HUDEP-2 (cell line): Measurements from ENCODE around the gene CCDC33.

Experiments used
- DNase-seq, 76 experiments: peaks; one replicate each; lab custom pipeline; 2025; ENCODE audit not compliant: unreplicated experiment in 76 of 76; lab: John Stamatoyannopoulos, UW

Gene CCDC33

DNA sequence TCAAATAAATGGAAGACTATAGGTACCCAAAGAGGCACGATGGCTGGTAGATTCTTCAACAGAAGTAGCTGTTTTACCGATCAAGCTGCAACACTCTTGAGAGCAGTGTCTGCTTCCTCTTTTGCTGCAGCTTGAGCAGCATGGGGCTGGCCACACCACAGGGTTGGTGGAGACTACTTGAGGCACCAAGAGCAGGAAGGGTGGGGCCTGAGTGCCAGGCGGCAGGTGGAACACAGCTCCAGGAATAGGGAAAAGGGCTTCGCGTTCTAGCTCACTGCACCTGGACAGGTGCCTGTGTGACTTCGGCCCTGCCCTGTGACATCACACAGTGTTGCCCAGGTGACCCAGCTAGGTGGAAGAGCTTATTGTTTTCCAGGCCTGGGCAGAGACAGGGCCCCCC, at the start of gene CCDC33:
CCDC33 (plus strand) TSS at position 365 of the 400 bp plus-strand sequence. CDS start 394 bp downstream, outside the sequence.
- no peak for DNase-seq

DNA sequence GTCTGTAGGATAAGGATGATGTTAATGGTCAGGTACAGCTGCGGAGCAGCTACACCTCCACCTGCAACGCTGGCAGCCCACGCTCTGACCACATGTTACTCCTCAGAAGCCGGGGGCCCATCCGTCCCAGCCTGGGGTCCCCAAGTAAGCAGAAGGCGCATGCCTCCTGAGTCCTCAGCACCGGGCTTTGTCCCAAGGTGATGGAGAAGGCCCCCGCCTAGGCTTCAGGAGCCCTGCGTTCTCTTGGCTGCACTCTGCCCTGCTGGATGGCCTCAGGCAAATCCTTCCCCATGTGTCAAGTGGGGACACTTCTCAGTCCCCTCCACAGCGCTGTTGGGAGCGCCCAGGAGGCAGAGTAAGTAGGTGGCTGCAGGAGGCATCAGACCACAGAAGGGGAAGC, 47.9 kb upstream of the CCDC33 start:
- DNase-seq: no peak

DNA sequence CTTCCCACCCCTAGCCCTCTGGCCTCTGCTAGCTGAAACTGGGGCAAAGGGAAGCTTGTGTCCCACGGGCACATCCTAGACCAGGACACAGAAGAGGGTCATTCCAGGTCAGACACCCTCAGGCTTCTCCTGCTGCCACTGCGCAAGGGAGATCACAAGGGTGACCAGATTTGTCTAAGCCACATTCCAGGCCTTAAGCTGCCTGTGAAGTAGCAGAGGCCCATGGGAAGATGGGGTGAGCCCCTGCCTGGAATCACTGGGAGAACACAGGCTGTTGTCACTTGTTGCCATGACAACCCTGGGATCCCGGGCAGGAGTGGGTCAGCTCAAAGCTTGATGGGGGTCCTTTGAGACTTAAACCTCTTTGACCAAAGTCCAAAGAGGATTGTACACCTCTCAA, 44.3 kb upstream of the CCDC33 start:
- no peak for DNase-seq

DNA sequence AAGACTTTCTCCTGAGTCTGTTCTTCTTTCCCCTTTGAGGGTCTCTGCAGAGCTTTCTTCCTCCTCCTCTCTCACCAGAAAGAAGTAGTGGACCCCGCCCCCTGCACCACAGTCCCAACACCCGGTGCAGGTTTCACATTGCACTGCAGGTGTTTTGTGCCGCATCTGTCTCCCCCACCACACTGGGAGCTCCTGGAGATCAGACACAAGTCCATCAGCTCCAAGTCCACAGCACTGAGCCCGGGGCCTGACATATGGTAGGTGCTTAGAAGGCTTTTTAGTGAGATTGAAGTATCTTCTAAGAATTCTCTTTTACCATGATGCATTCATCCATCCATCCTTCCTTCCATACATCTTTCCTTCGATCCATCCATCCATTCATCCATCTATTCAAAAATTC, 43.4 kb upstream of the CCDC33 start:
- no peak for DNase-seq

DNA sequence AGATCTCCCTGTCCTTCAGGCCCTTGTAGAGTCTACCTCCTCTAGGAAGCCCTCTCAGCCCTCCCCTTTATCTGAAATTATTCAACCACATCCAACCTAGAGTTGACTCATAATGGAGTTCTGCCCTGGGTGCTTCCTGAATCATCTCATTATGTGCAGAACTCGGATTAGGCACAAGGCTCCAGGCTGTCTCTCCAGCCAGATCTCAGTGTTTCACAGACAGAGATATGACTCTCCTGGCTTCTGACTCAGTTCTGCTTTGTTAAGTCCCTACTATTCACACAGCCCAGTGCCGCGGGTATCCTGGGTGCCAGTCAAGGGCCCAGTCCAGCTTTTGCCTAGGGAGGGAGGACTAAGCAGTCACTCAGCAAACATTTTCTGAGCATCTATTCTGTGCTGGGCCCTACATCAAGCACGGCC, 42.8 kb upstream of the CCDC33 start:
- no peak for DNase-seq

DNA sequence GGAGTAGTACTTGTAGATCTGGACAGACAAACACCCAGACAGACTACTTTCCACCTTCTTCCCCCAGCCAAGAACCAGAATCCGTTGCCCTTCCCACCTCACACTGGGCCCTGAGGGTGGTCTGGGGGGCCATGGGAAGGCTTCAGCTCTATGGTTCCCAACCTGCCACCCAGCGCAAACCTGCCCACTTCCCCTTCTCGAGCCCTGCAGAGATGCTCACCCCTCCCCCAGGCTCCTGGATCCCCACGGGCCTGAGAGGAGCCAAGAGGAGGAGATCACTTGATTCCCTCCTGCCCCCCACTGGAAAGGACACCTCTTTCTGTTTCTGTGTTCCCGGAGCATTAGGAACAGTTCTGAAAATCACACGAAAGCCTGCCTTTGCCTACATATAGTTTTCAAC, 42.2 kb upstream of the CCDC33 start:
- no peak for DNase-seq

DNA sequence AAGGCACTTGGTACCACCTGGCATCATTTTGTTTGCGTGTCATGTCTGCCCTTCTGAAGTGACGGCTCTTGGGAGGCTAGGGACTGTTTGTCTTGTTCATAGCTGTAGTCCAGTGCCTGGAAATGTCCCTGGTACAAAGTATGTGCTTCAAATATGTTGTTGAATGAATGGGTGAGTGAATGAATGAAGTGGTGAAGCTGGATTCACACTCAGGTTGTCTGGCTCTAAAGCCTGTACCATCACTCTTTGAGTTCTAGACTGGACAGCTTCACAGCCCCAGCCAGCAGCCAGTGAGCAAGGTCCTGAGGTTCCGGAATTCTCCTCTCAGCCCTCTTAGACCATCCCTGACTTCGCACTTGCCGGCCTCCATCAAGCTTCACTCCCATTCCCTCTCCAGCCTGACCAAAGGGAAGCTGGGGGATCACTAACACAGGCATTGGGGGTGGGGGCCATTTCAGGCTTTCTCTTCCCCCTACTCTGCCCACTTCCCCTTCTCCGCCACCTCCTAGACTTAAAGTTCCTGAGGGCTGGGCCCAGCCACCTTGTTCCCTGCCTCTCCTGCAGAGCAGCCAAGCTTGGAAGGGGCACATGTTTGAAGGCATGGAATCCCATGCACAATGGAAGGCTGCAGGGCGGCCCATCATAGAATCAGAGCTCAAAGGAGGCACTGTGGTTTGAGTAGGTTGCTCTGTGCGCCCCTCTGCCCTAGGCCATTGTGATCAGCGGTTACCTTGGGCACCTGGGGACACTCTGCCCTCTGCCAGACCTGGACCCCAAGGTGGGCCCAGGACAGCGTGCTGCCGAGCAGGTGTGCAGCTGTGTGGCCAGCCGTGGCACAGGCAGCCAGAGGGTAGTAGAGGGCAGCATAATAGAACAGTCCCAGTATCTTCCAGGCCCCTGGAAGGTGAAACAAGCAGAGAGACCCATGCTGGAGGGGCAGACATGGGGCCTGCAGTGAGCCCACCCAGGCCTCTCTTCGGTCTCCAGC, 41.3 kb upstream of the CCDC33 start:
- no peak for DNase-seq

DNA sequence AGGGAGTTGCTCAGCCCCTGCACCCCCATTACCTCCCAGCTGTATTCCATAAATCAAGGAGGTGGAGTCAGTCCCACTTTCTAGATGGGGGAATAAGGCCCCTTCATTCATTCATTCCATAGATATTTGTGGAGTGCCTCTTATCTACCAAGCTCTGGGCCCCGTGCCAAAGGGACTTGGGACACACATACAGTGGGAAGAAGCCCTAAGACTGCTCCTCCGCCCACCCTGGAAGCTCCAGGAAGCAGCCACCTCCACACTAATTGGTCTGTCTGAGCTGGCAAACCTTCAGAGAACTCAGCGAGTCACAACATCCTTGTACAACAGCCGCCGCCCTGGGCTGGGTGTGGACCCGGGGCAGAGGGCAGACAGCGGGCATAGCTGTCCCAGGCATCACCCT, 40.0 kb upstream of the CCDC33 start:
- DNase-seq: no peak

DNA sequence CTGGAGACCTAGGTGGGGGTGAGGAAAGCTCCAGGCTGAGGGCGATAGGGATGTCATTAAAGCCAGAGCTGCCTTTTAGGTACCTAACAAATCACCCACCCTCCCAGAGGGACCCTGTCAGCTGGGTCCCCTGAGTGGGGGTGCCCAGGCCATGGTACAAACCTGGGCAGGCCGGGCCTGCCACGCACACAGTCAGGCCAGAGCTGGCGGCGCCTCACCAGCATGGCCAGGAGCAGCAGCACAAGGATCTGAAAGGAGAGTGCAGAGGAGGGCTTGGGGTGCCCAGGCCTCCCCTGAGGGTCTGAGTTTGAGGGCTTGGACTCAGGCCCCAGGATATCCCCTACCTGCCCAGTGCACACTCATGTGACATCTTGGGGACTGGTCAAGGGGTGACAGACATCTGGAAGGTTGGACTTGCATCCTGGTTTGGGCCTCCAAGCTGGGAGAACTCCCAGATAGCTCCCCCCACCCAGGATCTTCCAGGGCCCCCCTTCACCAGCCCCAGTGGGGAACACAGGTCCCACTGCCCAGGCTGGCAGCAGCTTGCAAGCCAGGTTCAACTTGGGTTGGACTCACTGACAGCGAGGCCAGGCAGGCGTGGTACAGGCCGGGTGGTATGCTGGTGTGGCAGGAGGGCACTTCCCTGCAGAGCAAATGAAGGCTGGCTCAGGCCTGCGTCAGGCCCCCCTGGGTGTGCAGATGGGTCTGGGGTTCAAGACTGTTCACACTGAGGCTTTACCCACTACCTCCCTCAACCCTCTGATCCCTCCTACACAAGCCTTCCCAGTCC, 38.8 kb upstream of the CCDC33 start:
- no peak for DNase-seq

DNA sequence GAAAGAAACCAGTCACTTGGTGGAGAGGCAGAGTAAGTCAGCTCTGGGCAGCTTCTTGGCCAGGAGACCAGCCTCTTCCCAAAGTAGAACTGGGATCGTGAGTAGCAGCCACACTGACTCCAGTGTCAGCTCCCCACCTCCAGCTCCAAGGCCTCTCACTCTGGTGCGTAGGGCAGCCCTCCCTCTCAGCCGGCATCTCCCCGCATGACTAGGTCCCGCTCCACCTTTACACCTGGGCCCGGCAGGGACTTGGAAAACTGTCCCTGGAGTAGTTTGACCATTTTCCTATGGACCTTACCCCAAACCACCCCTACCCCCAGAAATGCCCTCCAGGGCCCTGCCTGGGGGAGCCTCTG, 36.9 kb upstream of the CCDC33 start:
- DNase-seq: no peak

DNA sequence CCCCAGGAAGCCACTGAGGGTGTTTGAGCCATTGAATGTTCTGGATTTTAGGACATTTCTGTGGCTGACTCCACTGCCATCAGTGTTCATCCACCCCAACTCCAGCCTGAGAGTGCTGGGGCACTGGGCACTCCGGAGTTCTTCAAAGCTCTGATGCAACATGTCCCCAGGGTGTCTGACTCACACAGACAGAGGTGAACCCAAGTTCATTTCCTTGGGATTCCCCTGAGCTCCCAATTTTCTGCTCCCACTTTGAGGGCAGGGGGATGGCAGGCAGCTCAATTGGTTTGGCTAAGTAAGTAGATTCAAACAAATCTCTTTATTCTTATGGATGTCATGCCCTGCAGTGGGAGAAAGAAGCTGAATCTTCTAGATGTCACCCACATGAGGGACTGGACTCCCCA, 35.7 kb upstream of the CCDC33 start:
- DNase-seq: no peak

DNA sequence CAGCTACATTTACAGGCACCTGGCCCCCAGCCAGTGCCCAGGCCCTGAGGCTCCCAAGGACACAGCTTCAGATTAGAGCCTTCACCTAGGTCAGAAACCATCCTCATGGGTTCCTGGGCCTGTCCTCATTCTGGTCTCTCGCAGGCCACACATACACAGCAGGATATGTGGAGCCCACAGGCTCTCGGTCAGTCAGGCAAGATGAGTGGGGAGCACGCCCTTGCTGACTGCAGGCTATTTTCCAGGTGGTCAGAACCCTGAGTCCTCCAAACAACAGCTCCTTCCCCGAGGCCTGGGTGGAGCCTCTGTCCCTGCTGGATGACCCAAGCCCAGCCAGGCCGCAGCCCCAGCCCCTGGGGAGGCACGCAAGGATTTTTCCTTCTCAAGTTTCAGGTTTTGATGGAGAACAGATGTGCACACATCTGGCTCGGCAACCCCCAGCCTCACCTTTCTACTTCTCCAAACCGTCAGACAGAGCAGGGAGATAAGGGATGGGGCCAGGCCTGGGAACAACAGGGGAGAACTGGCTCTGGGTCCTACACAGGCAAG, 35.2 kb upstream of the CCDC33 start:
- no peak for DNase-seq

DNA sequence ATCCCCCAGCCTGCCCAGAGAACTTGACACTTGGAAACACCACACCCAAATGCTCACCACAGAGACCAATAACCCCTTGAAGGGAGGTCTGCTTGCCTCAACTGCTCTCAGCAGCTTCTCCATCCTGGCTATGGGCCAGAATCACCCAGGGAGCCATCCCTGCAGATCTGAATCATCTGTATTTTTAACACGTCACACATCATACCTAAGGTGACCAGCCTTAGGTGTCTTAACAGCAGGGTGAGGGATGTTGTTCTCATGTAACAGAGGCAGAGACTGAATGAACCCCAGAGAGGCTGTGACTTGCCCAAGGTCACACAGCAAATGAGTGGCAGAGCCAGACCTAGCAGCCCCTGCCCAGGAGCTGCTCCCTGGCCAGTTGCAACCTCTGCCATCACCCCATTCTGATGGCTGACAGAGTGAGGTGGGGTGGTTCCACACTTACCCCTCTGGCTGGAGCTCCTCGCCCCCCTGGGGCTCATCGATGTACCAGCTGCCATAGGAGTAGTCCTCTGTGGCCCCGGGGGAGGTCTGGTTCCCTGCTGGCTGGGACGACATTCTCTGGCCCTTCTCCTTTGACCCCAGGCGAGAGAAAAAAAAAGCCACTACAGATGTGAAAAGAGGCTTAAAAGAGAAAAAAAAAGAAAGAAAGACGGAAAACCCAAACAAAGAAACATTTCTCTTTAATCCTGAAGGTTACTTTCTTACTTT, 34.3 kb upstream of the CCDC33 start:
- no peak for DNase-seq

DNA sequence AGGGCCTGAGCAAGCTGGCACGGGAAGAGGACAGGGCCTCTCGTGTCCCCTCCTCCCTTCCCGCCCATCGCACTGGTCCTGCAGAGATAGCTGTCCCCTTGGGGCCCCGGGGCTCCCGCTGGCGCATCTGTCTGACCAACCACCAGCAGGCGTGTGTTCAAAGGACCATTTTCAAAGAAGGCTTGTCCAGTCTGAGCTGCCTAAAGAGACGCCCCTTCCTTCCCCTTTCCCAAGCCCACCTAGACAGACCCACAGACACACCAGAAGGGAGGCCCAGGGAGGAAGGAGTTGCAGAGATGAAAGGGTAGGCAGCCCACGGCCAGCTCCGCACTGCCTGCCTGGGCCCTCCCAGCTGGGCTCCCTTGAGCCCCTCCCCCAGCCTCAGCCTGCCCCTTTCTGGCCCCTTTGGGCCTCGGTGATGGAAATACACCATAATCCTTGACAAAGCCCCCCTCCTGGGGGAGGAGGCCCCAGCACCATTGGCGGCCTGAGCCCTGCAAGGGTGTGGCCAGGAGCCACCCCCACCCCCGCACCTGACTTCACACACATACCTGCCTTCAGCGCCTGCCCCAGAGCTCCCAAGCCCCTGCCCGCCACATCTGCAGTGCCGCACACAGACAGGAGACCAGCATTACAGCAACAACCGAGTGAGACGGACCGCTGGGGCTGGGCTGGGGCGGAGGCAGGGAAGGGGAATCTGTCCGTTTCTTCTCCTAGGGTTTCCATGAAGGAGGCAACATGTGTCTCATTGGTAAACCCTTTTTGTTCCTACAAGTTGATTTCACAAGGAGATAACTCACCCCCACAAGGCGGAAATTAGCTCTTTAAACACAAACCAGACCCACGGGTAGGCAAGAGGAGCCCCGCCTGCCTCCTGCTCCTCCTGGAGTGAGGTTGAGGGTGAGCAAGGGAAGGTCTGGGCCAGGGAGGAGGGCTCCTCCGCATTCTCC, 33.4 kb upstream of the CCDC33 start, which contains the start of gene STRA6:
STRA6 (minus strand) TSS at position 336 of the 950 bp plus-strand sequence. CDS start 520 bp downstream, outside the sequence.
- no peak for DNase-seq

DNA sequence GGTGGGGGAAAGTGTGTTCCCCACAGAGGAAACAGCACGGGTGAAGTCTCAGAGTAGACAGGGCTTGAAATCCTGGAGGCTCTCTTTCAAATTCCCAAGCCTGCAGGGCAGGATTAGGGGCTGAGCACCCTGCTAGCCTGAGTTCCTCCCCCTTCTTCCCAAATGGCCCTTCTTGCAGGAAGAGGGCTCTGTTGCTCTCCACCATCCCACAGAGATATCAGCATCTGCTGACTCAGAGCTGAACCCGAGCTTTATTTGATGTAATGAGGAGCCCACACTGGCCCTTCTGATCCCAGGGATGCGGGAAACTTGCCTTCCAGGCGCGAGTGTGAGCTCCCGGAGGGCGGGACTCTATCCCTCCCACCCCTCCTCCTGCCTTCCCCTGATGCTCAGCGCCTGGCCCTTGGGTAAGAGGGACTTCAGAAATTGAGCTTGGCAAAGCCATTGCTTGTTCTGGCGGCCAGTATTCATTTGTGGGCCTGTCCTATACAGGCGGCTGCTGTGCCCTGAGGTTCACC, 32.2 kb upstream of the CCDC33 start:
- no peak for DNase-seq

DNA sequence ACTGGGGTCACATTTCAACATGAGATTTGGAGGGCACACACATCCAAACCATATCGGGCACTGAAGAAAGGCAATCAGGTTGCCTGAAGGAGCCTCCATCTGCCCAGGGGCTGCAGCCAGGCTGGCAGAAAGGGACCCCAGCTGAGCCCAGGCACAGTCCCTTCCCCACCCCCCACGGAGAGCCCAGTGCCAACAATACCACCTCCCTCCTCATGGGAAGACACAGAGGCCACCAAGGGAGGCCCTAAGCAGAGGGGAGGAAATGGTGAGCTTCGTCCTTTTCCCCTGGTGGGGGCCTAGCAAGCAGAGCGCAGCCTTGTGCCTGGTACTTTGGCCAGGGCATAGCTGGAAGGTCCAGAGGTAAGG, 30.6 kb upstream of the CCDC33 start:
- no peak for DNase-seq

DNA sequence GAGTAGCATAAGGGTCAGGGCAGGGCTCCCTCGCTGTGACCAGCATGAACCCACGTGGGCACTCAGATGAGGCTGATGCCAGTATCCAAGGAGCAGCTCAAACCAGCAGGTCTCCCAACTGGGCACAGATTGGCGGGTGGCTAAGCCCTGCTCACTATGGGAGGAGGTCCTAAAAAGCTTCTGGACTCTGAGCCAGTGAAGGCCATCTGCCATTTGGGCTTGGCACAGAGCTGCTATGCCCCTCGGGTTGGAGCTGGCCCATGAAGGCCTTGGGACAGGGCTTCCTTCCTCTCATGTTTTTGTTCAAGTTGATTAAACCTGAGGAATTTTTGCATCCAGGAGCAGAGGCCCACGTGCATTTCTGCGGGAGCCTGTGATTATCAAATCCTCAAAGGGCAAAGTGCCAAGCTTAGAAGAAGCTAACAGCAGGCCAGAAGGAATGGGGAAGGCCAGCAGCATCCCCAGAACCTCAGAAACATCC, 29.3 kb upstream of the CCDC33 start:
- no peak for DNase-seq

DNA sequence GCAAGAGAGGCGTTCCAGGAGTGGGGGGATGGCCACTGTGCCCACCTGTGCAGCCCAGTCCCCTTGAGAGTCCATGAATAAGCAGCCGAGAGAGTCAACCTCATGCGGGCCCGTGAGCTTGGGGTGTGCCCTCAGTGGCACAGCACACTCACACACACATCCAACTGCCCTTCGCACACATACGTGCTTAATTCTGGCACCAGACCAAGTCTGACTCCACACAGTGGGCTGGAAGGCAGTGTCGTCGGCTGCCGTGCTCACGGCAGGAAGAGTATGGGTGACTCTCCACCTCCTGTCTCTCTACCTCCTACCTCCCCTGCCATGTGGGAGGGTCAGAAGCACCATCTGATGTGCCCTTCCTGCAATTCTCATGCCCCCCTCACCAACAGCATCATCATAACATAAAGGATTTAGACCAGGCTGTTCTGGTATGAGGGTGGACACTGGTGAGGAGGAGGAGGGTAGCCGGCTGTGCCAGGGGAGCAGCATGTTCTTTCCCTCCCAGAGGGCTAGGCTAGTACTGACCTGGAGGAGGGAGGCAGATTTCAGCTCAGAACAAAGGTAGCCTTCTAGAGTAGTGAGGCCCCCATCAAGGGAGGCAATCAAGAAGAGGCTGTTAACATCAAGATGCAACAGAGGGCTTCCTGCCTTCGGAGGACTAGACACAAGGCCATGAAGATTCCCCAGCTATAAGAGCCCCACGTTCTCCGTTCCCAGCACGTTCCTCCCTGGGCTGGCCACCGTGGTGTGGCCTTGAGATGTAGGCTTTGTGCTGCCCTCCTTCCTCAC, 28.3 kb upstream of the CCDC33 start:
- no peak for DNase-seq

DNA sequence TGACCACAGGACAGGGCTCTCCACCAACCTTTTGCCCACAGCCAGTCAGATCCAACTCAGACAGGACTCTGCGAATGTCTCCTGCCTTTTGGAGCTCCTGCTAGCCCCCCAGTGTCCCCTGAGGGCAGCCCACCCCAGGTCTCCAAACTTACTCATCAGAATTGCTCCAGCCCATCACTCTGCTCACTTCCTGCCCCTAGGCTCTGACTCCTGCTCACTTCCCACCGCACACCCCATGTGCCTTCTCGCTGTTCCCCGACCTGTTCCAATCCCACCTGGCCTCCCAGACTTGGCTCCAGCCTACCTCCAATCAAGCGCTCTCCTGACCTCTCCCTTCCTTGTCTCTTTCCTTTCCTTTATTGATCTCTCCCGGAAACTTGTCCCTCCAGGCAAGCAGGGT, 27.6 kb upstream of the CCDC33 start:
- DNase-seq: no peak
